PC-9 (cell line): Measurements from ENCODE around the gene GOLM1. TPM values are rescaled to one million over a fixed set of nuclear protein-coding genes. Genes with fewer than 3 reads are reported as not detected.

Experiments
- BruUV-seq: library from RNA; stranded (reverse); fragments of 400-500 nt; replicated peaks from 2 replicates; lab custom pipeline; 2021; lab: Mats Ljungman, UMichigan
- CTCF ChIA-PET: fragments of 300-600 bp; sonication (Branson Sonifier 250); formaldehyde crosslinking; loops from one replicate; lab custom pipeline; 2022; ENCODE audit warnings: antibody characterized with exemption; lab: Charles Lee
- POLR2A ChIA-PET: fragments of 300-600 bp; sonication (Branson Sonifier 250); formaldehyde crosslinking; loops from one replicate; lab custom pipeline; 2022; ENCODE audit warnings: antibody characterized with exemption; ENCODE audit not compliant: unreplicated experiment; lab: Charles Lee
- DNase-seq, 2 experiments: peaks; one replicate each; pipeline versions ENCODE4 v3.0.0 to v3.0.0-alpha.2; 2015 to 2022; ENCODE audit warnings: mixed read lengths in 1 of 2
- H2AFZ ChIP-seq: fragments of 200-600 bp; sonication (generic); 2 replicates; pipeline ENCODE4 v1.8.1; 2017; ENCODE audit warnings: antibody characterized with exemption
- H3F3A ChIP-seq: fragments of 200-600 bp; sonication (generic); 2 replicates; pipeline ENCODE4 v1.8.1; 2017; ENCODE audit warnings: antibody characterized with exemption, mild to moderate bottlenecking, low read depth; ENCODE audit not compliant: insufficient read depth
- H3K27ac ChIP-seq: fragments of 200-600 bp; sonication (generic); 2 replicates; pipeline ENCODE4 v1.6.1; 2016; ENCODE audit warnings: mixed run types
- H3K27me3 ChIP-seq: fragments of 200-600 bp; sonication (generic); 2 replicates; pipeline ENCODE4 v1.6.1; 2016; ENCODE audit warnings: low read depth, mixed run types; ENCODE audit not compliant: insufficient read depth
- H3K36me3 ChIP-seq: fragments of 200-600 bp; sonication (generic); 2 replicates; pipeline ENCODE4 v1.6.1; 2016; ENCODE audit warnings: low read depth, mixed run types
- H3K4me1 ChIP-seq: fragments of 200-600 bp; sonication (generic); replicated peaks from 2 replicates; pipeline ENCODE4 v1.6.1; 2016; ENCODE audit warnings: mixed run types; ENCODE audit not compliant: insufficient read depth
- H3K4me2 ChIP-seq: fragments of 200-600 bp; sonication (generic); 2 replicates; pipeline ENCODE4 v1.6.1; 2017; ENCODE audit warnings: mixed run types
- H3K4me3 ChIP-seq: fragments of 200-600 bp; sonication (generic); 2 replicates; pipeline ENCODE4 v1.6.1; 2016; ENCODE audit warnings: mixed run types
- H3K79me2 ChIP-seq: fragments of 200-600 bp; sonication (generic); 2 replicates; pipeline ENCODE4 v1.6.1; 2017; ENCODE audit warnings: low read depth, mixed run types
- H3K9me2 ChIP-seq: fragments of 200-600 bp; sonication (generic); 2 replicates; pipeline ENCODE4 v1.8.1; 2017; ENCODE audit warnings: mild to moderate bottlenecking; ENCODE audit not compliant: insufficient read depth
- H3K9me3 ChIP-seq: fragments of 200-600 bp; sonication (generic); 2 replicates; pipeline ENCODE4 v1.8.1; 2016; ENCODE audit warnings: low read depth; ENCODE audit not compliant: insufficient read depth
- H4K20me1 ChIP-seq: fragments of 200-600 bp; sonication (generic); 2 replicates; pipeline ENCODE4 v1.8.1; 2017; ENCODE audit not compliant: insufficient read depth
- CTCF ChIP-seq: fragments of 200-600 bp; sonication (generic); conservative IDR thresholded peaks from 2 replicates; pipeline ENCODE4 v1.6.1; 2017; ENCODE audit warnings: mixed run types, antibody characterized with exemption, mild to moderate bottlenecking, moderate library complexity
- EZH2 ChIP-seq: fragments of 200-600 bp; sonication (generic); IDR thresholded peaks from 2 replicates; pipeline ENCODE4 v1.8.0; 2017; ENCODE audit warnings: antibody characterized with exemption, low read depth
- intact Hi-C: fragments of 100-400 bp; cut with micrococcal nuclease; formaldehyde crosslinking; loops from one replicate; pipeline ENCODE4 v1.10.0; 2022; ENCODE audit not compliant: unreplicated experiment
- total RNA-seq: library from RNA; stranded (reverse); gene quantifications from 2 replicates; pipeline ENCODE4 v1.2.3, GENCODE V29; 2021

Gene GOLM1
- total RNA-seq, 1 experiment from 2014 or later, result 94.7 TPM

GRCh38 chr9:86115886-86116285 lies 16.5 kb upstream of the GOLM1 start:
- H3K36me3 ChIP-seq, result no peaks in the 10 kb centered on the region
- TF ChIP-seq CTCF (no peak), EZH2 (no peak)
- CTCF ChIA-PET, result no interaction called here

GRCh38 chr9:86112057-86112456 lies 12.7 kb upstream of the GOLM1 start:
- no peaks in the 10 kb centered on the region for H3K27me3 ChIP-seq
- no TSS peak for BruUV-seq
- H3K36me3 ChIP-seq, result no peaks in the 10 kb centered on the region
- no peaks in the 10 kb centered on the region for H3K79me2 ChIP-seq
- H3K27ac ChIP-seq, result no peak overlapping the region
- ChIA-PET POLR2A (interaction anchor here (0.5 kb wide), 1 partner anchor 32 kb away, joined by 3 read pairs; no protein-coding TSS in a partner anchor), CTCF (no interaction called here)
- no peaks in the 10 kb centered on the region for H3K9me2 ChIP-seq
- H3K4me3 ChIP-seq, result no peak overlapping the region
- intact Hi-C loops, result no loop called here
- H3K9me3 ChIP-seq, result no peaks in the 10 kb centered on the region
- H4K20me1 ChIP-seq, result no peaks in the 10 kb centered on the region
- TF ChIP-seq EZH2, result no peak
- TF ChIP-seq CTCF, result no peak
- no peak overlapping the region for H3K4me2 ChIP-seq
- H2AFZ ChIP-seq, result no peak overlapping the region
- DNase-seq, result no peak
- peaks cover 1% of the 10 kb centered on the region for H3K4me1 ChIP-seq
- no peaks in the 10 kb centered on the region for H3F3A ChIP-seq

More at GRCh38 chr9:86115886-86116285, 16.5 kb upstream of the GOLM1 start:
- Histone ChIP-seq H3K4me2 (no peak overlapping the region), H3K79me2 (no peaks in the 10 kb centered on the region), H3K27me3 (no peaks in the 10 kb centered on the region), H3K4me1 (no peaks in the 10 kb centered on the region), H2AFZ (no peak overlapping the region), H4K20me1 (no peaks in the 10 kb centered on the region), H3K9me3 (no peaks in the 10 kb centered on the region), H3K27ac (no peak overlapping the region), H3K4me3 (no peak overlapping the region), H3K9me2 (no peaks in the 10 kb centered on the region), H3F3A (no peaks in the 10 kb centered on the region)
- POLR2A ChIA-PET, result no interaction called here
- no peak for DNase-seq
- no TSS peak for BruUV-seq
- intact Hi-C loops, result no loop called here

- ChIA-PET CTCF (no interaction called here), POLR2A (no interaction called here)
- no peaks in the 10 kb centered on the region for H3K36me3 ChIP-seq
- H3K4me2 ChIP-seq, result no peak overlapping the region
- no peaks in the 10 kb centered on the region for H3K27me3 ChIP-seq
- H4K20me1 ChIP-seq, result no peaks in the 10 kb centered on the region
- H3K79me2 ChIP-seq, result peaks cover 14% of the 10 kb centered on the region
- H3K4me1 ChIP-seq, result peaks cover 15% of the 10 kb centered on the region
- H2AFZ ChIP-seq, result no peak overlapping the region
- no peaks in the 10 kb centered on the region for H3K9me2 ChIP-seq
- intact Hi-C loops, result no loop called here
- no peak for TF ChIP-seq EZH2
- TF ChIP-seq CTCF, result no peak
- no peaks in the 10 kb centered on the region for H3K9me3 ChIP-seq
- H3K4me3 ChIP-seq, result no peak overlapping the region
- BruUV-seq, result no TSS peak
- no peak for DNase-seq
- H3F3A ChIP-seq, result peaks cover 8% of the 10 kb centered on the region; the same call in 1 of the 2 replicates
- H3K27ac ChIP-seq, result no peak overlapping the region
Observed at GRCh38 chr9:86102626-86103025, 3.3 kb upstream of the GOLM1 start.
